ENCODE data around the gene SYNE2. TPM values are rescaled to one million over a fixed set of nuclear protein-coding genes. Genes with fewer than 3 reads are reported as not detected.
A peak's percentile ranks its signal among the peaks of the same experiment; 100 is the strongest.

The SYNE2 gene
- total RNA-seq, 4 donors from 2014 or later: 92.4 to 165 (median 98.3) TPM

DNA sequence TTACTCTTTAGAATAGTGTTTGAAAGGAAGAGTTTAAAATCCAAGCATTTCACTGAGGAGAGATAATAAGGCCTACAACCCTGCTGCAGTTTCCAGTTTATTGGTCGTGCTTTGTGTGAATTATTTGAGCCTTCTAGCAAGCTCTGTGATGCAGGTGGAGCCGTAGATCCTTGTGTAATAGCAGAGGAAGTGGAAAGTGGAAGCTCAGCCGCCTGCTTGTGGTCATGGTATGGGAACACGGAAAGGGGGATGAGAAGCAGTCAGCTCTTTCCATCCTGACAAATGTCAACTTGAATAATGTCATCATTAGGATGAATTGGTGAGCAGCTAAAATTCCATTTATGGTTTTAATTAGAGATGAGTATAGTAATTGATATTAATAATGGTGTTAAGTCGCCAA, 29.1 kb downstream of the SYNE2 start:
- H3K4me3 ChIP-seq: no peak overlapping the region
- WGBS: 73% methylated on average over 5 of the region's 5 CpGs
- no peaks in the 10 kb centered on the region for H3K9me3 ChIP-seq
- no peaks in the 10 kb centered on the region for H3K27me3 ChIP-seq
- no peak overlapping the region for H3K27ac ChIP-seq (replicated peaks in 1 of 4)
- TF ChIP-seq EP300 (IDR thresholded peaks at IDR 0.05) (no peak), POLR2A (IDR thresholded peaks at IDR 0.05; ENCODE audit: low read depth) (no peak), POLR2AphosphoS5 (IDR thresholded peaks at IDR 0.05) (no peak)
- TF ChIP-seq, protein P1, sequence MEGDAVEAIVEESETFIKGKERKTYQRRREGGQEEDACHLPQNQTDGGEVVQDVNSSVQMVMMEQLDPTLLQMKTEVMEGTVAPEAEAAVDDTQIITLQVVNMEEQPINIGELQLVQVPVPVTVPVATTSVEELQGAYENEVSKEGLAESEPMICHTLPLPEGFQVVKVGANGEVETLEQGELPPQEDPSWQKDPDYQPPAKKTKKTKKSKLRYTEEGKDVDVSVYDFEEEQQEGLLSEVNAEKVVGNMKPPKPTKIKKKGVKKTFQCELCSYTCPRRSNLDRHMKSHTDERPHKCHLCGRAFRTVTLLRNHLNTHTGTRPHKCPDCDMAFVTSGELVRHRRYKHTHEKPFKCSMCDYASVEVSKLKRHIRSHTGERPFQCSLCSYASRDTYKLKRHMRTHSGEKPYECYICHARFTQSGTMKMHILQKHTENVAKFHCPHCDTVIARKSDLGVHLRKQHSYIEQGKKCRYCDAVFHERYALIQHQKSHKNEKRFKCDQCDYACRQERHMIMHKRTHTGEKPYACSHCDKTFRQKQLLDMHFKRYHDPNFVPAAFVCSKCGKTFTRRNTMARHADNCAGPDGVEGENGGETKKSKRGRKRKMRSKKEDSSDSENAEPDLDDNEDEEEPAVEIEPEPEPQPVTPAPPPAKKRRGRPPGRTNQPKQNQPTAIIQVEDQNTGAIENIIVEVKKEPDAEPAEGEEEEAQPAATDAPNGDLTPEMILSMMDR (IDR thresholded peaks at IDR 0.05): no peak
- peaks cover 0 to 10% (median 0%) of the 10 kb centered on the region in 4 donors for H3K36me3 ChIP-seq
- peaks cover 10 to 13% (median 12%) of the 10 kb centered on the region in 4 donors for H3K4me1 ChIP-seq
- intact Hi-C loops (cut with DNase I): no loop called here
- no peak for DNase-seq (ENCODE audit: extremely low spot score)

DNA sequence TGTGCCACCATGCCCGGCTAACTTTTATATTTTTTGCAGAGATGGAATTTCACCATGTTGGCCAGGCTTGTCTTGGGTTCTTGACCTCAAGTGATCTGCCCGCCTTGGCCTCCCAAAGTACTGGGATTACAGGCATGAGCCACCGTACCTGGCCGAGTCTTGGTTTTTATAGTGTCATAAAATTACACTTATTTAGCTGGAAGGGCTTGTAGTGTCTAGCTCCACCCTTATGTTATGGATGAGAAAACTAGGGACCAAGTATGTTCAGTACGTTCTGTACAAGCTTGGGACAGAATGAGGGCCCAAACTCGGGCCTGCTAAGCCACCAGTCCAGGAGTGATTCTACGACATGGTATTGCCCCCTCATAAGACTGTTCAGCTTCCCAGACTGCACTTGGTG, 35.1 kb downstream of the SYNE2 start:
- TF ChIP-seq EP300 (IDR thresholded peaks at IDR 0.05) (no peak), POLR2AphosphoS5 (IDR thresholded peaks at IDR 0.05) (no peak), POLR2A (IDR thresholded peaks at IDR 0.05; ENCODE audit: low read depth) (no peak)
- TF ChIP-seq, protein P1 (IDR thresholded peaks at IDR 0.05): no peak
- 98% methylated on average over 5 of the region's 7 CpGs for WGBS
- peaks cover 28 to 30% (median 29%) of the 10 kb centered on the region in 4 donors for H3K4me1 ChIP-seq
- H3K27ac ChIP-seq (replicated peaks in 1 of 4): no peak overlapping the region
- DNase-seq (ENCODE audit: extremely low spot score): no peak
- no peaks in the 10 kb centered on the region for H3K9me3 ChIP-seq
- H3K36me3 ChIP-seq: peaks cover 0 to 5% (median 0%) of the 10 kb centered on the region in 4 donors
- no peak overlapping the region for H3K4me3 ChIP-seq
- intact Hi-C loops (cut with DNase I): loop anchor here (2.0 kb wide), 1 partner anchor 13 kb away; no protein-coding TSS in a partner anchor
- H3K27me3 ChIP-seq: no peaks in the 10 kb centered on the region

DNA sequence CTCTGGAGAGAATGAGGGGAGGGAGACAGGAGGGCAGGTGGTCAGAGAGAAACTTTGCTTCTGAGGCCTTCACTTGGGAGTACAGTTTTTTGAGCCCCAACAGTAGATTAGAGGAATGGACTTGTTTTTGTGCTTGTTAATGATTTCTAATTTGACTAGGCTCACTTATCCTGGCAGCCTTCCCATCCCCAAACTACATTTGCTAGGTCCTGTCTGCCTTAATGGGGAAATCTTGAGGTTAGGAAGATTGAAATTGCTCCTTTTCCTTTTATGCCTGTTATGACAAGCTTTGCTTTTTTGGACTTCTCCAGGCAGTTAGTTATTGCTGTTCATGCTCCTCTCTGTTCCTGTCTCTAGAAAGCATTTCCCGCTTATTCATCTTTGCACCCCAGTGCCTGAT, 37.7 kb downstream of the SYNE2 start:
- H3K4me1 ChIP-seq: peaks cover 54 to 56% (median 55%) of the 10 kb centered on the region in 4 donors
- TF ChIP-seq, protein P1 (IDR thresholded peaks at IDR 0.05): no peak
- no peak for TF ChIP-seq POLR2AphosphoS5 (IDR thresholded peaks at IDR 0.05)
- TF ChIP-seq POLR2A (IDR thresholded peaks at IDR 0.05; ENCODE audit: low read depth): no peak
- TF ChIP-seq EP300 (IDR thresholded peaks at IDR 0.05): no peak
- 92% methylated on average over 1 of the region's 1 CpG for WGBS
- DNase-seq (ENCODE audit: extremely low spot score): no peak
- no peaks in the 10 kb centered on the region for H3K9me3 ChIP-seq
- peak overlapping the region in 3 of 4 donors; percentile 33 to 48 (median 41) for H3K27ac ChIP-seq (replicated peaks in 1 of 4)
- intact Hi-C loops (cut with DNase I): no loop called here
- no peak overlapping the region for H3K4me3 ChIP-seq
- H3K36me3 ChIP-seq: no peaks in the 10 kb centered on the region
- no peaks in the 10 kb centered on the region for H3K27me3 ChIP-seq

DNA sequence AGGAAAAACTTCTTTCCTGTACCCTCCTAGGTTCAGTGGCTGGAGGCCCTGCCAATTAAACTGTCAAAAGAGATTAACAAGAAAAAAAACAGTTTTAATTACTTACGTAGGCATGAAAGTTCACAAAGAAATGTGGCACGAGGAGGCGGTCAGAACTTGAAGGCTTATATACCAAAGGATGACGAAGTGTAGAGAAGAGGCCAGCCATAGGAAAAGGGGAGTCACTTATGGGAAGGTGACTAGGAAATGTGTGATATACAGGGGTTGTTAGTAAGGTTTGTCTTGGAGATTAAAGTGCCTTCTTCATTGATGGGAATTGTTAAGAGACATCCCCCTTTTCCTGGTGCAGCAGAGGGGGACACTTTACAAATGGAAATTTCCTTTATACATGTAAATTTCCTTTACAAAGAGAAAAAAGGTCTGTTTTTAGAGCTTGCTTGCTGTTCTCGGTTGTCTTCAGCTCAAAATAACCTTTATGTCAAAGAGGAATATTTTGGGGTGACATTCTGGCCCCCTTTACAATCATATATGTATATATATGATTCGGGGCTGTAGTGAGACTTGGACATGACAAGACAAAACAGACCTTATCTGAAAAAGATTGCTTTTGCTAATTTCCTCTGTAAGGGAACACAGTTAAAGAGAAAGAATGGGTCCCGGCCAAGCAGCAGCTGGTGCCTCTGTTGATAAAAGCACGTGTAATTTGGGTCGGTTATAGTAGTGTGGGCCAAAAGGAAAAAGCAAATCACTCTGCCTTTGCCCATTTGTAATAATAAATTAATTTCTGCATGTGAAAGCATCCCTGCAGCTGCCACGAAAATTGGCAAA, 38.6 kb downstream of the SYNE2 start:
- 46% methylated on average over 10 of the region's 10 CpGs for WGBS
- Histone ChIP-seq H3K4me1 (peaks cover 61 to 64% (median 63%) of the 10 kb centered on the region in 4 donors), H3K4me3 (no peak overlapping the region), H3K9me3 (no peaks in the 10 kb centered on the region), H3K27ac (replicated peaks in 1 of 4) (peak overlapping the region; percentile 24 to 48 (median 44)), H3K27me3 (no peaks in the 10 kb centered on the region), H3K36me3 (no peaks in the 10 kb centered on the region)
- TF ChIP-seq POLR2AphosphoS5 (IDR thresholded peaks at IDR 0.05) (no peak), EP300 (IDR thresholded peaks at IDR 0.05) (no peak), POLR2A (IDR thresholded peaks at IDR 0.05; ENCODE audit: low read depth) (no peak)
- TF ChIP-seq, protein P1 (IDR thresholded peaks at IDR 0.05): no peak
- intact Hi-C loops (cut with DNase I): no loop called here
- no peak for DNase-seq (ENCODE audit: extremely low spot score)

All from esophagus muscularis mucosa (tissue), 4 donors.